Tibial nerve (tissue), 3 donors: ENCODE results near the gene TRAPPC5.

Source experiments
- CTCF ChIP-seq, 5 experiments: fragments of 200-600 bp in 3 of 5; fragments of 450-650 bp in 2 of 5; sonication (generic) in 3 of 5; IDR thresholded peaks; one replicate each; pipeline ENCODE4 v1.5.1; 2016 to 2019; ENCODE audit warnings: antibody characterized with exemption in 5 of 5, mild to moderate bottlenecking in 3 of 5, moderate library complexity in 2 of 5
- POLR2A ChIP-seq, 2 donors: fragments of 450-650 bp; IDR thresholded peaks; one replicate each; pipeline ENCODE4 v1.6.1; 2017; ENCODE audit warnings: antibody characterized with exemption in 2 of 2, mild to moderate bottlenecking in 2 of 2, moderate library complexity in 2 of 2

DNA sequence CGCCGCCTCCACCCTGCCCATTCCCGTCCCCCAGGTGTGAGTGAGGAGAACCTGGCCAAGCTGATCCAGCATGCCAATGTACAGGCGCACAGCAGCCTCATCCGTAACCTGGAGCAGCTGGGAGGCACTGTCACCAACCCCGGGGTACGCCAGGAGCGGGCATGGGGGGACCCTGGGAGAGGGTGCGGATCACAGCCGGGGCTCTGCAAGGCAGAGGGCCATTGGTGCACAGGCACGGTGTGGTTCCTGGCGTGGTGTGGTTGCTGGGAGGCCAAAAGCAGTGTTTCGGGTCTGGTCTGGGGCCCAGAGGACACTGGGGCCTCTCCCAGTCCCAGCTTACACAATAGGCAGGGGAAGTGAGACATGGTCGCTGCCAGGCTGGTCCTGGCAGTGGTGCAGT is 35.5 kb upstream of the TRAPPC5 start:
- TF ChIP-seq CTCF (IDR thresholded peaks at IDR 0.05), result no peak
- no peak for TF ChIP-seq POLR2A (IDR thresholded peaks at IDR 0.05)
